ENCODE results near the gene SPRTN.

DNA sequence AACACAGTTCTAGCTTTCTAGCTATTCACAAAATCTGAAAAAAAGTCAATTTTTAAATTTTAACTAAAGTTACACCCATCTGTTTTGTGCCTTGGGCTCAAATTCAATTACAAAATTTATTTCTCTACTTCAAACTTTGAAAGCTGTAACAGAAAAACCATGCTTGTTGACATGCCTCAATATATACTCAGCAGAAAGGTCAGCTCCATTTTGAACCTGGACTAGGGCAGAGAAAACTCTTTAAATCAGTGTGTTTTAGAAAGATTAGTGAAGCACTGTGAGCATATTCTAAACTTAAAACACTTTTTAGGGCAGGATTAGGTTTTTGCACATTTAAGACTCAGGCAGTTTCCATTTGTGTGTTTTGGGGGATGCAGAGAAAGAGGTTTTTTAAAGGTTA is 34.4 kb downstream of the SPRTN start:
- TF ChIP-seq, protein P1, sequence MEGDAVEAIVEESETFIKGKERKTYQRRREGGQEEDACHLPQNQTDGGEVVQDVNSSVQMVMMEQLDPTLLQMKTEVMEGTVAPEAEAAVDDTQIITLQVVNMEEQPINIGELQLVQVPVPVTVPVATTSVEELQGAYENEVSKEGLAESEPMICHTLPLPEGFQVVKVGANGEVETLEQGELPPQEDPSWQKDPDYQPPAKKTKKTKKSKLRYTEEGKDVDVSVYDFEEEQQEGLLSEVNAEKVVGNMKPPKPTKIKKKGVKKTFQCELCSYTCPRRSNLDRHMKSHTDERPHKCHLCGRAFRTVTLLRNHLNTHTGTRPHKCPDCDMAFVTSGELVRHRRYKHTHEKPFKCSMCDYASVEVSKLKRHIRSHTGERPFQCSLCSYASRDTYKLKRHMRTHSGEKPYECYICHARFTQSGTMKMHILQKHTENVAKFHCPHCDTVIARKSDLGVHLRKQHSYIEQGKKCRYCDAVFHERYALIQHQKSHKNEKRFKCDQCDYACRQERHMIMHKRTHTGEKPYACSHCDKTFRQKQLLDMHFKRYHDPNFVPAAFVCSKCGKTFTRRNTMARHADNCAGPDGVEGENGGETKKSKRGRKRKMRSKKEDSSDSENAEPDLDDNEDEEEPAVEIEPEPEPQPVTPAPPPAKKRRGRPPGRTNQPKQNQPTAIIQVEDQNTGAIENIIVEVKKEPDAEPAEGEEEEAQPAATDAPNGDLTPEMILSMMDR (IDR thresholded peaks at IDR 0.05) = no peak
- no peak for TF ChIP-seq ZFX (IDR thresholded peaks at IDR 0.05; ENCODE audit: borderline replicate concordance)
